ENCODE measurements around the gene TMEM40.

The TMEM40 gene

GRCh38 chr3:12775226-12775625, 16.2 kb upstream of the TMEM40 start:
- no peak for DNase-seq

GRCh38 chr3:12774619-12775018, 15.6 kb upstream of the TMEM40 start:
- no peak for DNase-seq

GRCh38 chr3:12773710-12774086, 14.6 kb upstream of the TMEM40 start:
- DNase-seq = no peak

GRCh38 chr3:12773030-12773709, 14.1 kb upstream of the TMEM40 start:
- no peak for DNase-seq

GRCh38 chr3:12772462-12772861, 13.4 kb upstream of the TMEM40 start:
- no peak for DNase-seq

GRCh38 chr3:12771236-12771635, 12.2 kb upstream of the TMEM40 start:
- DNase-seq = no peak

- DNase-seq = no peak
Observed at GRCh38 chr3:12769761-12770160, 10.7 kb upstream of the TMEM40 start.

- no peak for DNase-seq
Observed at GRCh38 chr3:12768579-12769527, 9.8 kb upstream of the TMEM40 start.

- no peak for DNase-seq
Observed at GRCh38 chr3:12766541-12766940, 7.5 kb upstream of the TMEM40 start.

- DNase-seq = no peak
Observed at GRCh38 chr3:12764171-12764776, 5.2 kb upstream of the TMEM40 start.

GRCh38 chr3:12759693-12760565, 870 bp upstream of the TMEM40 start:
- no peak for DNase-seq

- DNase-seq = no peak
Observed at GRCh38 chr3:12758025-12758781, 856 bp downstream of the TMEM40 start.

- no peak for DNase-seq
Observed at GRCh38 chr3:12756635-12757034, 2.4 kb downstream of the TMEM40 start.

- no peak for DNase-seq
Observed at GRCh38 chr3:12756175-12756574, 2.9 kb downstream of the TMEM40 start.

- no peak for DNase-seq
Observed at GRCh38 chr3:12755754-12756153, 3.3 kb downstream of the TMEM40 start.

- DNase-seq = no peak
Observed at GRCh38 chr3:12754313-12754712, 4.7 kb downstream of the TMEM40 start.

GRCh38 chr3:12753275-12754028, 5.6 kb downstream of the TMEM40 start:
- no peak for DNase-seq

GRCh38 chr3:12752809-12753208, 6.2 kb downstream of the TMEM40 start:
- DNase-seq = no peak

- DNase-seq = no peak
Observed at GRCh38 chr3:12752102-12752501, 7.0 kb downstream of the TMEM40 start.

GRCh38 chr3:12751571-12751970, 7.5 kb downstream of the TMEM40 start:
- DNase-seq = no peak

- no peak for DNase-seq
Observed at GRCh38 chr3:12750658-12751071, 8.4 kb downstream of the TMEM40 start.

All from stimulated activated naive CD4-positive, alpha-beta T cell treated with Interleukin-2 at 50 U/mL for 16 hours (primary cell).